Fibroblast of skin of scalp (primary cell): Measurements from ENCODE around the gene ZNF217.
"Not testable (repeated sequence)": the region's sequence is repeated elsewhere in the genome, so short reads cannot be mapped to it uniquely, and the experiment has no call there.

Source experiments
- DNase-seq: peaks from one replicate; pipeline ENCODE4 v3.0.0-alpha.2; 2013

ZNF217 gene

GRCh38 chr20:53621482-53622246, 28.0 kb upstream of the ZNF217 start:
- peak; percentile 81 for DNase-seq

- DNase-seq, result not testable (repeated sequence)
These were observed 24.9 kb upstream of the ZNF217 start for GRCh38 chr20:53618490-53619000.

GRCh38 chr20:53617791-53618489, 24.3 kb upstream of the ZNF217 start:
- DNase-seq, result no peak

- DNase-seq, result not testable (repeated sequence)
These were observed 22.9 kb upstream of the ZNF217 start for GRCh38 chr20:53616489-53616888.

- peak; percentile 36 for DNase-seq
These were observed 20.1 kb upstream of the ZNF217 start for GRCh38 chr20:53613748-53614147.

- not testable (repeated sequence) for DNase-seq
These were observed 18.6 kb upstream of the ZNF217 start for GRCh38 chr20:53612289-53612688.

- peak; percentile 97 for DNase-seq
These were observed 17.8 kb upstream of the ZNF217 start for GRCh38 chr20:53611449-53611894.

- peak; percentile 48 for DNase-seq
These were observed 16.1 kb upstream of the ZNF217 start for GRCh38 chr20:53609491-53610445.

- DNase-seq, result no peak
These were observed 15.1 kb upstream of the ZNF217 start for GRCh38 chr20:53608456-53609452.

- DNase-seq, result no peak
These were observed 14.4 kb upstream of the ZNF217 start for GRCh38 chr20:53608071-53608455.

GRCh38 chr20:53606364-53606985, 12.8 kb upstream of the ZNF217 start:
- peak; percentile 52 for DNase-seq

GRCh38 chr20:53605401-53605800, 11.8 kb upstream of the ZNF217 start:
- not testable (repeated sequence) for DNase-seq

- DNase-seq, result not testable (repeated sequence)
These were observed 11.2 kb upstream of the ZNF217 start for GRCh38 chr20:53604846-53605245.

GRCh38 chr20:53602661-53603060, 9.0 kb upstream of the ZNF217 start:
- DNase-seq, result no peak

GRCh38 chr20:53599910-53600632, 6.4 kb upstream of the ZNF217 start:
- DNase-seq, result no peak

GRCh38 chr20:53599378-53599777, 5.7 kb upstream of the ZNF217 start:
- DNase-seq, result no peak

- no peak for DNase-seq
These were observed 5.4 kb upstream of the ZNF217 start for GRCh38 chr20:53599044-53599362.

GRCh38 chr20:53598140-53599043, 4.8 kb upstream of the ZNF217 start:
- no peak for DNase-seq

- DNase-seq, result no peak
These were observed 4.0 kb upstream of the ZNF217 start for GRCh38 chr20:53597521-53598120.
